ENCODE results near the gene NHSL2.

DNA sequence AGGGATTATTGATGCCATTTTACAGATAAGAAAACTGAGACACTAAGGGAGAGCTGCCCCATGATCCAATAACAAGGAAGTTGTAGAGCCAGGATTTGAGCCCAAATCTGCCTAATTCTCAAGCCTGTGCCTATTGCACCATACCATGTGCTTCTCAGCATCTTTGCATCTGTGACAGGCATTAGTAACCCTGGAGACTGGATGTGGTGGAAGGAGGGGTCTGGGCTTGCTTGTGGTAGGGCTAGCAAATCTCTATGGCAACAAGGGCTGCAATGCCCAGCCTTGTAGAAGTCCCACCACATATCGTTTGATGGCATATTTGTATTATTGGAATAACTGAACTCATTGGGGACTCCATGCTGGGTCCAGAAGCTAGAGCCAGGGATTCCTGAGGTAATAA is 163.0 kb downstream of the NHSL2 start:
- no peak for TF ChIP-seq SPEN (CRISPR knock-in tag; IDR thresholded peaks at IDR 0.05; ENCODE audit: low read depth)
- no peak for TF ChIP-seq GABPA (IDR thresholded peaks at IDR 0.05; ENCODE audit: low read depth, low read length)
- TF ChIP-seq GABPA (CRISPR knock-in tag; IDR thresholded peaks at IDR 0.05; ENCODE audit: low read depth), result no peak
- TF ChIP-seq, protein P1, sequence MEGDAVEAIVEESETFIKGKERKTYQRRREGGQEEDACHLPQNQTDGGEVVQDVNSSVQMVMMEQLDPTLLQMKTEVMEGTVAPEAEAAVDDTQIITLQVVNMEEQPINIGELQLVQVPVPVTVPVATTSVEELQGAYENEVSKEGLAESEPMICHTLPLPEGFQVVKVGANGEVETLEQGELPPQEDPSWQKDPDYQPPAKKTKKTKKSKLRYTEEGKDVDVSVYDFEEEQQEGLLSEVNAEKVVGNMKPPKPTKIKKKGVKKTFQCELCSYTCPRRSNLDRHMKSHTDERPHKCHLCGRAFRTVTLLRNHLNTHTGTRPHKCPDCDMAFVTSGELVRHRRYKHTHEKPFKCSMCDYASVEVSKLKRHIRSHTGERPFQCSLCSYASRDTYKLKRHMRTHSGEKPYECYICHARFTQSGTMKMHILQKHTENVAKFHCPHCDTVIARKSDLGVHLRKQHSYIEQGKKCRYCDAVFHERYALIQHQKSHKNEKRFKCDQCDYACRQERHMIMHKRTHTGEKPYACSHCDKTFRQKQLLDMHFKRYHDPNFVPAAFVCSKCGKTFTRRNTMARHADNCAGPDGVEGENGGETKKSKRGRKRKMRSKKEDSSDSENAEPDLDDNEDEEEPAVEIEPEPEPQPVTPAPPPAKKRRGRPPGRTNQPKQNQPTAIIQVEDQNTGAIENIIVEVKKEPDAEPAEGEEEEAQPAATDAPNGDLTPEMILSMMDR (CRISPR knock-in tag; IDR thresholded peaks at IDR 0.05), result no peak
- no peak for TF ChIP-seq ZEB1 (IDR thresholded peaks at IDR 0.05; ENCODE audit: insufficient replicate concordance, low read depth)
- no peak for TF ChIP-seq TRIM24 (CRISPR knock-in tag; IDR thresholded peaks at IDR 0.05)
- TF ChIP-seq, protein P2, sequence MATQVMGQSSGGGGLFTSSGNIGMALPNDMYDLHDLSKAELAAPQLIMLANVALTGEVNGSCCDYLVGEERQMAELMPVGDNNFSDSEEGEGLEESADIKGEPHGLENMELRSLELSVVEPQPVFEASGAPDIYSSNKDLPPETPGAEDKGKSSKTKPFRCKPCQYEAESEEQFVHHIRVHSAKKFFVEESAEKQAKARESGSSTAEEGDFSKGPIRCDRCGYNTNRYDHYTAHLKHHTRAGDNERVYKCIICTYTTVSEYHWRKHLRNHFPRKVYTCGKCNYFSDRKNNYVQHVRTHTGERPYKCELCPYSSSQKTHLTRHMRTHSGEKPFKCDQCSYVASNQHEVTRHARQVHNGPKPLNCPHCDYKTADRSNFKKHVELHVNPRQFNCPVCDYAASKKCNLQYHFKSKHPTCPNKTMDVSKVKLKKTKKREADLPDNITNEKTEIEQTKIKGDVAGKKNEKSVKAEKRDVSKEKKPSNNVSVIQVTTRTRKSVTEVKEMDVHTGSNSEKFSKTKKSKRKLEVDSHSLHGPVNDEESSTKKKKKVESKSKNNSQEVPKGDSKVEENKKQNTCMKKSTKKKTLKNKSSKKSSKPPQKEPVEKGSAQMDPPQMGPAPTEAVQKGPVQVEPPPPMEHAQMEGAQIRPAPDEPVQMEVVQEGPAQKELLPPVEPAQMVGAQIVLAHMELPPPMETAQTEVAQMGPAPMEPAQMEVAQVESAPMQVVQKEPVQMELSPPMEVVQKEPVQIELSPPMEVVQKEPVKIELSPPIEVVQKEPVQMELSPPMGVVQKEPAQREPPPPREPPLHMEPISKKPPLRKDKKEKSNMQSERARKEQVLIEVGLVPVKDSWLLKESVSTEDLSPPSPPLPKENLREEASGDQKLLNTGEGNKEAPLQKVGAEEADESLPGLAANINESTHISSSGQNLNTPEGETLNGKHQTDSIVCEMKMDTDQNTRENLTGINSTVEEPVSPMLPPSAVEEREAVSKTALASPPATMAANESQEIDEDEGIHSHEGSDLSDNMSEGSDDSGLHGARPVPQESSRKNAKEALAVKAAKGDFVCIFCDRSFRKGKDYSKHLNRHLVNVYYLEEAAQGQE (IDR thresholded peaks at IDR 0.05; ENCODE audit: borderline replicate concordance in 1 of 2, low read depth in 1 of 2, low read length in 2 of 2), result no peak
- no peak for TF ChIP-seq POLR2AphosphoS2 (IDR thresholded peaks at IDR 0.05; ENCODE audit: low read depth, low read length)
- no peak for TF ChIP-seq RBAK (CRISPR knock-in tag; IDR thresholded peaks at IDR 0.05)

Data from HepG2 (cell line).